Fibroblast of the aortic adventitia (primary cell): Measurements from ENCODE around the gene HBA2. TPM values are rescaled to one million over a fixed set of nuclear protein-coding genes. Genes with fewer than 3 reads are reported as not detected.
A peak's percentile ranks its signal among the peaks of the same experiment; 100 is the strongest.
"Not testable (repeated sequence)": the region's sequence is repeated elsewhere in the genome, so short reads cannot be mapped to it uniquely, and the experiment has no call there.

Experiments used
- DNase-seq: peaks from one replicate; pipeline ENCODE4 v3.0.0-alpha.2; 2010; ENCODE audit warnings: low read depth
- H3K4me3 ChIP-seq: 2 replicates; pipeline ENCODE4 v1.5.1; 2011; ENCODE audit warnings: low read depth, mild to moderate bottlenecking, control low read depth, low read length, moderate library complexity
- CTCF ChIP-seq: IDR thresholded peaks from 2 replicates; pipeline ENCODE4 v1.5.1; 2011; ENCODE audit warnings: mild to moderate bottlenecking, low read length, control low read depth, inconsistent platforms; ENCODE audit not compliant: insufficient read depth
- total RNA-seq: library from RNA; depleted of rRNA; stranded (reverse); fragments of >200 nt; gene quantifications from 2 replicates; pipeline ENCODE4 v1.2.3, GENCODE V29; 2012; ENCODE audit warnings: low replicate concordance

HBA2 gene
- total RNA-seq, 1 donor = not detected

- TF ChIP-seq CTCF = no peak
- no peak overlapping the region for H3K4me3 ChIP-seq
- DNase-seq = no peak
Measured at GRCh38 chr16:175011-175949, 2.6 kb downstream of the HBA2 start.

GRCh38 chr16:176006-176405 lies 3.3 kb downstream of the HBA2 start:
- H3K4me3 ChIP-seq, DNase-seq: not testable (repeated sequence)

GRCh38 chr16:176477-177382 lies 4.1 kb downstream of the HBA2 start, which contains the start of gene HBA1:
Gene HBA1 (plus strand): TSS chr16:176680. CDS start chr16:176717, 37 bp downstream.
- not testable (repeated sequence) for DNase-seq, H3K4me3 ChIP-seq

- TF ChIP-seq CTCF = no peak
- no peak overlapping the region for H3K4me3 ChIP-seq
- DNase-seq = peak; percentile 40
Measured at GRCh38 chr16:177394-177822, 4.7 kb downstream of the HBA2 start.

GRCh38 chr16:177981-178667 lies 5.4 kb downstream of the HBA2 start:
- no peak for TF ChIP-seq CTCF
- no peak for DNase-seq
- no peak overlapping the region for H3K4me3 ChIP-seq

GRCh38 chr16:178668-179015 lies 6.0 kb downstream of the HBA2 start:
- DNase-seq = no peak
- no peak for TF ChIP-seq CTCF
- no peak overlapping the region for H3K4me3 ChIP-seq

GRCh38 chr16:179211-180092 lies 6.8 kb downstream of the HBA2 start:
- no peak for TF ChIP-seq CTCF
- no peak overlapping the region for H3K4me3 ChIP-seq
- DNase-seq = no peak
